Thymus (tissue), 11 donors: ENCODE measurements around the gene NAB1. TPM values are rescaled to one million over a fixed set of nuclear protein-coding genes. Genes with fewer than 3 reads are reported as not detected.

Experiments used
- DNase-seq, 9 donors: peaks; one replicate each; pipeline ENCODE4 v3.0.0-alpha.2; 2013; ENCODE audit warnings: low spot score in 9 of 9, low read depth in 6 of 9, missing footprints in 1 of 9
- H3K27ac ChIP-seq, 2 donors: one replicate each; pipeline ENCODE4 v1.5.1; 2013; ENCODE audit warnings: control low read depth in 1 of 2, low read depth in 1 of 2, low read length in 1 of 2, mild to moderate bottlenecking in 1 of 2, moderate library complexity in 1 of 2
- H3K27me3 ChIP-seq, 2 donors: one replicate each; pipeline ENCODE4 v1.5.1; 2013; ENCODE audit warnings: low read length in 1 of 2; ENCODE audit not compliant: control insufficient read depth in 2 of 2, insufficient read depth in 1 of 2
- H3K36me3 ChIP-seq, 2 donors: one replicate each; pipeline ENCODE4 v1.5.1; 2013; ENCODE audit warnings: low read length in 1 of 2, mild to moderate bottlenecking in 1 of 2, moderate library complexity in 1 of 2; ENCODE audit not compliant: control insufficient read depth in 2 of 2, insufficient read depth in 2 of 2
- H3K4me1 ChIP-seq, 2 donors: one replicate each; pipeline ENCODE4 v1.5.1; 2013; ENCODE audit warnings: low read length in 2 of 2; ENCODE audit not compliant: control insufficient read depth in 2 of 2, insufficient read depth in 2 of 2
- H3K4me3 ChIP-seq, 2 donors: one replicate each; pipeline ENCODE4 v1.5.1; 2013; ENCODE audit warnings: low read length in 2 of 2, control low read depth in 1 of 2, mild to moderate bottlenecking in 1 of 2
- H3K9me3 ChIP-seq, 2 donors: one replicate each; pipeline ENCODE4 v1.5.1; 2013; ENCODE audit warnings: low read length in 1 of 2, mild to moderate bottlenecking in 1 of 2; ENCODE audit not compliant: control insufficient read depth in 2 of 2, insufficient read depth in 1 of 2
- WGBS: extraction: QIAGEN DNeasy Blood & Tissue Kit; methylation state at CpG from one replicate; pipeline ENCODE4 v1.1.7; 2013; 5-methylcytosine and 5-hydroxymethylcytosine counted together
- polyA plus RNA-seq: library from polyadenylated mRNA; stranded (reverse); fragments of 200-250 nt; gene quantifications from one replicate; pipeline ENCODE4 v1.2.3, GENCODE V29; 2013
- total RNA-seq: library from RNA; stranded (reverse); fragments of 120-200 nt; gene quantifications from one replicate; pipeline ENCODE4 v1.2.4, GENCODE V29; 2013
- donor health status: healthy.

NAB1 gene
- total and polyA plus RNA-seq, 2 donors = 22.7 to 37.3 TPM

DNA sequence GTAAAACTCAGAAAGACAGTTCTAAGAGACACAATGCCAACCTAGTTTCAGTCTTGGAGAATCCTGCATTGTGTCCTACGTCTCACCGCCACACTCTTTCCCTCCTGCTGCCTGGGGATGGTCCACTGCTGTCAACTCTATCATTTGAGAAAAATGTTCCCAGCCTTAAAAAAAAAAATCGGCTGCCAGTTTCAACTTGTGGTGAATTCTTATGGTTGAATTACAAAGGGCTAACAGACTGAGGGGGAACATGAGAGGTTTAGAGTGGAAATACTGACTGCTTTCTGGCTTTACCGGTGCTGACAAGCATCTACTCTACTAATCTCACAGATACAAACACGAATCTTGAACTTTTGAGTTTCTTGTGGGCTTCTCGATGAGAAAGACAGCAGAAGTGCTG, 74.0 kb downstream of the NAB1 start:
- no peak overlapping the region for H3K27ac ChIP-seq
- no peaks in the 10 kb centered on the region for H3K36me3 ChIP-seq
- H3K27me3 ChIP-seq = no peaks in the 10 kb centered on the region
- H3K4me3 ChIP-seq = no peak overlapping the region
- no peaks in the 10 kb centered on the region for H3K9me3 ChIP-seq
- peaks cover 0 to 2% of the 10 kb centered on the region in 2 donors for H3K4me1 ChIP-seq
- peak in 1 of 9 donors; percentile 11 for DNase-seq
- 81% methylated on average over 6 of the region's 6 CpGs for WGBS

DNA sequence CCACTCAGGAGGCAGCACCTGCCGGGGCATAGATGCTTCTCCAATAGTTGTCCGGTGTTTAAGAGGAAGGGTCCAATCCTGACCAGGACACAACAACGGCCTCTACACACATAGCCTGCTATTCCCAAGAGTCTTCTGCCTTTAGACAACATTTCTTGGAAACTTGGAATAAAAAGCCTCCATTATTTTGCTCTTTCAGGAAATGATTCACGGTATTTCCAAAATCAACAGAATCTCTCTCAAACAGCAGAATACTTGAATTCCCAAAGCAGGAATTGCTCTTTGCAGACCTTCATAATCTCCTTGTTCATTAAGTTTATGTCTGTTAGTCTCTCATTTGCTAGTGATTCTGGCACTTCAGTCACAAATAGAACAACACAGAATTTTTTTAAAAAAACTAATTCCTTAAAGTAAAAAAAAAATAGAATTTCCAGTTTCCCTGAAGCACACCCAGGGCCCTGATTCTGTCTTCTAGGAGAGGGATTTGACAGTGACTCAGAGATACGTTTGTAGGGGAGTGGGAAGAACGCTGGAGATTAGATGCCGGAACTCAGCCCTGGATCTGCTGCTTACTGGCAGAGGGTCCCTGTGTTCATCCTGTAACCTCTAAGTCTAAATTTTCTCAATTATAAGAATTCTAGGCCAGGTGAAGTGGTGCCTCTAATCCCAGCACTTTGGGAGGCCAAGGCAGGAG, 74.7 kb downstream of the NAB1 start:
- no peak overlapping the region for H3K27ac ChIP-seq

DNA sequence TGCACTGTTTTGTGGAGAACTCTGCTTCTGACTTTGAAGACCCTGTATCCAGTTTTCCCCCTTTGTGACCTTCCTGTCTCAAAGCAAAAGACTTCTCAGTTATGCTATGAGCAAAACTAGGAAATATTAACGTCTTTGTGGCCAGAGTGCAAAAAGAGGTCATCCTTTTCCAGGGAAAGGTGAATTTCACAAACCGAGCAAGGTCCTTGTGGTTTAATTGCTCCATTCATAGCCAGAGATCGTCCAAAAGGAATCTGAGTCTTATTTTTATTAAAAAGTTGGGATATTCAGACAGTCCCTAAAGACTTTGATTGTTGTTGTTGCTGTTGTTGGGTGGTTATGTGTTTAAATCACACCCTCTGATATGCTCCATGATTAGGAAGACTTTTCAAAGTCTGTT, 77.4 kb downstream of the NAB1 start:
- peaks cover 0 to 2% of the 10 kb centered on the region in 2 donors for H3K4me1 ChIP-seq
- no peak for DNase-seq
- no peak overlapping the region for H3K4me3 ChIP-seq
- H3K27me3 ChIP-seq = no peaks in the 10 kb centered on the region
- no peaks in the 10 kb centered on the region for H3K36me3 ChIP-seq
- no peaks in the 10 kb centered on the region for H3K9me3 ChIP-seq
- 88% methylated on average over 3 of the region's 3 CpGs for WGBS
- no peak overlapping the region for H3K27ac ChIP-seq

More for the DNA sequence above, 74.7 kb downstream of the NAB1 start:
- H3K4me3 ChIP-seq = no peak overlapping the region
- H3K4me1 ChIP-seq = peaks cover 0 to 2% of the 10 kb centered on the region in 2 donors
- WGBS = 97% methylated on average over 7 of the region's 7 CpGs
- H3K27me3 ChIP-seq = no peaks in the 10 kb centered on the region
- no peak for DNase-seq
- H3K9me3 ChIP-seq = no peaks in the 10 kb centered on the region
- no peaks in the 10 kb centered on the region for H3K36me3 ChIP-seq

DNA sequence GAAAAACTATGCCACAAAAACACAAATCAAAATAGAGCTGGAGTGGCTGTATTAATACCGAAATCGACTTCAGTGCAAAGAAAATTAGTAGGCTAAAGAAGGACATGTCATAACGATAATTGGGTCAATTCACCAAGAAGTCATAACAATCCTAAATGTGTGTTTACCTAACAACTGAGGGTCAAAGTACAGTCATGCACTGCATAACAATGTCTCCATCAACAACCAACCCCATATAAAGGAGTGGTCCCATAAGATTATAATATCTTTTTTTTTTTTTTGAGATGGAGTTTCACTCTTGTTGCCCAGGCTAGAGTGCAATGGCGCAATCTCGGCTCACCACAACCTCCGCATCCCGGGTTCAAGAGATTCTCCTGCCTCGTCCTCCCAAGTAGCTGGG, 87.5 kb downstream of the NAB1 start:
- no peak for DNase-seq
- WGBS = 99% methylated on average over 8 of the region's 8 CpGs
- H3K4me3 ChIP-seq = no peak overlapping the region
- no peaks in the 10 kb centered on the region for H3K9me3 ChIP-seq
- no peaks in the 10 kb centered on the region for H3K36me3 ChIP-seq
- H3K27me3 ChIP-seq = no peaks in the 10 kb centered on the region
- H3K27ac ChIP-seq = no peak overlapping the region
- no peaks in the 10 kb centered on the region for H3K4me1 ChIP-seq

DNA sequence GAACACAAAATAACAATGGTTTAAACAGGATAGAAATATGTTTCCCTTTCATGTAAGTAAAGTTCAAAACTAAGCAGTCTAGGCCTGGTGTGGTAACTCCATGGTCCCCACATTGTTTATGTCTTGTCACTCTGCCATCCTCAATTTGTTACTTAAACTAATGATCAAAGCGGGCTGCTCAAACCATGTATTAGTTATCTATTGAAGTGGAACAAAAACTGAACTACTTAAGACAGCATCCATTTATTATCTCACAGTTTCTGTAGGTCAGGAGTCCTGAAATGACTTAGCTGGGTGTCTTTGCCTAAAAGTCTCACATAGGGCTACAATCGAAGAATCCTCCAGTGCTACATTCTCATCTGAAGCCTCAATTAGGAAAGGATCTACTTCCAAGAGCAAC, 91.6 kb downstream of the NAB1 start:
- 97% methylated on average over 2 of the region's 2 CpGs for WGBS

More for the DNA sequence above, 91.6 kb downstream of the NAB1 start:
- Histone ChIP-seq H3K9me3 (no peaks in the 10 kb centered on the region), H3K36me3 (no peaks in the 10 kb centered on the region), H3K4me3 (no peak overlapping the region), H3K27ac (no peak overlapping the region), H3K27me3 (no peaks in the 10 kb centered on the region), H3K4me1 (no peaks in the 10 kb centered on the region)
- DNase-seq = no peak

Other genes starting within 250 kb of the NAB1 start
- 11.7 TPM for gene MFSD6, start 240.7 kb upstream of the NAB1 start, total RNA-seq
- gene MFSD6, start 240.7 kb upstream of the NAB1 start, polyA plus RNA-seq = 16.3 TPM
- 10.2 TPM for gene NEMP2, start 114.4 kb upstream of the NAB1 start, total RNA-seq
- gene NEMP2, start 114.4 kb upstream of the NAB1 start, polyA plus RNA-seq = 1.9 TPM
- gene GLS, start 231.7 kb downstream of the NAB1 start, total RNA-seq = 130 TPM
- 70.8 TPM for gene GLS, start 231.7 kb downstream of the NAB1 start, polyA plus RNA-seq